Mucosa of stomach (tissue), 1 donor: ENCODE measurements around the gene FGF6.

Experiments
- H3K27me3 ChIP-seq: one replicate; pipeline ENCODE4 v1.7.0; 2013; ENCODE audit warnings: mild to moderate bottlenecking, low read length; ENCODE audit not compliant: control insufficient read depth, insufficient read depth
- H3K36me3 ChIP-seq: one replicate; pipeline ENCODE4 v1.7.0; 2013; ENCODE audit warnings: low read length; ENCODE audit not compliant: control insufficient read depth, insufficient read depth
- H3K4me1 ChIP-seq: one replicate; pipeline ENCODE4 v1.7.0; 2013; ENCODE audit warnings: mild to moderate bottlenecking, low read length; ENCODE audit not compliant: control insufficient read depth, insufficient read depth
- H3K4me3 ChIP-seq: one replicate; pipeline ENCODE4 v1.7.0; 2013; ENCODE audit warnings: low read length
- H3K9ac ChIP-seq: one replicate; pipeline ENCODE4 v1.7.0; 2013; ENCODE audit warnings: mild to moderate bottlenecking, low read length, moderate library complexity
- H3K9me3 ChIP-seq: one replicate; pipeline ENCODE4 v1.7.0; 2013; ENCODE audit warnings: mild to moderate bottlenecking, low read length, moderate library complexity; ENCODE audit not compliant: control insufficient read depth
- donor health status: Pancreatic carcinoma.

FGF6 gene

GRCh38 chr12:4443616-4444015 lies 2.0 kb downstream of the FGF6 start:
- no peaks in the 10 kb centered on the region for H3K9me3 ChIP-seq
- peaks cover 8% of the 10 kb centered on the region for H3K27me3 ChIP-seq
- no peak overlapping the region for H3K4me3 ChIP-seq
- no peaks in the 10 kb centered on the region for H3K4me1 ChIP-seq
- no peak overlapping the region for H3K9ac ChIP-seq
- H3K36me3 ChIP-seq = no peaks in the 10 kb centered on the region

GRCh38 chr12:4441355-4442335 lies 4.0 kb downstream of the FGF6 start:
- H3K4me3 ChIP-seq = no peak overlapping the region

GRCh38 chr12:4440187-4440941 lies 5.3 kb downstream of the FGF6 start:
- H3K36me3 ChIP-seq = no peaks in the 10 kb centered on the region
- H3K4me3 ChIP-seq = no peak overlapping the region
- H3K9ac ChIP-seq = no peak overlapping the region
- H3K27me3 ChIP-seq = peaks cover 8% of the 10 kb centered on the region
- H3K4me1 ChIP-seq = no peaks in the 10 kb centered on the region
- H3K9me3 ChIP-seq = no peaks in the 10 kb centered on the region

More at GRCh38 chr12:4441355-4442335, 4.0 kb downstream of the FGF6 start:
- no peaks in the 10 kb centered on the region for H3K36me3 ChIP-seq
- no peaks in the 10 kb centered on the region for H3K4me1 ChIP-seq
- H3K9me3 ChIP-seq = no peaks in the 10 kb centered on the region
- H3K9ac ChIP-seq = no peak overlapping the region
- peaks cover 8% of the 10 kb centered on the region for H3K27me3 ChIP-seq

- H3K9ac ChIP-seq = no peak overlapping the region
- peaks cover 8% of the 10 kb centered on the region for H3K27me3 ChIP-seq
- H3K4me3 ChIP-seq = no peak overlapping the region
- no peaks in the 10 kb centered on the region for H3K4me1 ChIP-seq
- H3K9me3 ChIP-seq = no peaks in the 10 kb centered on the region
- H3K36me3 ChIP-seq = no peaks in the 10 kb centered on the region
These were observed 5.9 kb downstream of the FGF6 start for GRCh38 chr12:4439736-4440135.

- no peak overlapping the region for H3K4me3 ChIP-seq
- H3K36me3 ChIP-seq = no peaks in the 10 kb centered on the region
- no peaks in the 10 kb centered on the region for H3K4me1 ChIP-seq
- H3K27me3 ChIP-seq = peaks cover 8% of the 10 kb centered on the region
- no peaks in the 10 kb centered on the region for H3K9me3 ChIP-seq
- no peak overlapping the region for H3K9ac ChIP-seq
These were observed 6.6 kb downstream of the FGF6 start for GRCh38 chr12:4438834-4439596.

- no peaks in the 10 kb centered on the region for H3K4me1 ChIP-seq
- H3K9ac ChIP-seq = no peak overlapping the region
- no peaks in the 10 kb centered on the region for H3K9me3 ChIP-seq
- no peak overlapping the region for H3K4me3 ChIP-seq
- no peaks in the 10 kb centered on the region for H3K27me3 ChIP-seq
- no peaks in the 10 kb centered on the region for H3K36me3 ChIP-seq
These were observed 10.1 kb downstream of the FGF6 start for GRCh38 chr12:4435537-4435936.

- Histone ChIP-seq H3K4me3 (no peak overlapping the region), H3K9me3 (no peaks in the 10 kb centered on the region), H3K36me3 (no peaks in the 10 kb centered on the region), H3K4me1 (no peaks in the 10 kb centered on the region), H3K27me3 (no peaks in the 10 kb centered on the region), H3K9ac (no peak overlapping the region)
These were observed 10.7 kb downstream of the FGF6 start for GRCh38 chr12:4434706-4435425.

- no peaks in the 10 kb centered on the region for H3K9me3 ChIP-seq
- no peaks in the 10 kb centered on the region for H3K4me1 ChIP-seq
- no peak overlapping the region for H3K4me3 ChIP-seq
- no peaks in the 10 kb centered on the region for H3K27me3 ChIP-seq
- H3K36me3 ChIP-seq = no peaks in the 10 kb centered on the region
- H3K9ac ChIP-seq = no peak overlapping the region
These were observed 11.3 kb downstream of the FGF6 start for GRCh38 chr12:4434301-4434700.

- no peaks in the 10 kb centered on the region for H3K9me3 ChIP-seq
- no peaks in the 10 kb centered on the region for H3K4me1 ChIP-seq
- H3K27me3 ChIP-seq = no peaks in the 10 kb centered on the region
- no peak overlapping the region for H3K9ac ChIP-seq
- no peak overlapping the region for H3K4me3 ChIP-seq
- no peaks in the 10 kb centered on the region for H3K36me3 ChIP-seq
These were observed 11.9 kb downstream of the FGF6 start for GRCh38 chr12:4433745-4434058.

GRCh38 chr12:4432878-4433744 lies 12.5 kb downstream of the FGF6 start:
- no peaks in the 10 kb centered on the region for H3K27me3 ChIP-seq
- no peak overlapping the region for H3K4me3 ChIP-seq
- H3K9ac ChIP-seq = no peak overlapping the region
- H3K9me3 ChIP-seq = no peaks in the 10 kb centered on the region
- H3K36me3 ChIP-seq = no peaks in the 10 kb centered on the region
- H3K4me1 ChIP-seq = no peaks in the 10 kb centered on the region

GRCh38 chr12:4431866-4432265 lies 13.7 kb downstream of the FGF6 start:
- H3K36me3 ChIP-seq = no peaks in the 10 kb centered on the region
- no peak overlapping the region for H3K9ac ChIP-seq
- no peaks in the 10 kb centered on the region for H3K9me3 ChIP-seq
- no peaks in the 10 kb centered on the region for H3K27me3 ChIP-seq
- no peak overlapping the region for H3K4me3 ChIP-seq
- no peaks in the 10 kb centered on the region for H3K4me1 ChIP-seq
